Stomach (tissue), 9 donors: ENCODE data around the gene HSPA12A. TPM values are rescaled to one million over a fixed set of nuclear protein-coding genes. Genes with fewer than 3 reads are reported as not detected.

ENCODE experiments used
- DNase-seq, 2 donors: peaks; one replicate each; pipeline versions ENCODE4 v3.0.0 to v3.0.0-alpha.2; 2013 to 2019
- H3K27ac ChIP-seq, 5 donors: fragments of 200-600 bp in 4 of 5; sonication (generic) in 4 of 5; one replicate each; pipeline ENCODE4 v1.5.1; 2013 to 2019; ENCODE audit warnings: mild to moderate bottlenecking in 1 of 5, moderate library complexity in 1 of 5
- H3K27me3 ChIP-seq, 3 donors: fragments of 200-600 bp; sonication (generic); one replicate each; pipeline ENCODE4 v1.5.1; 2017 to 2019; ENCODE audit warnings: mixed run types in 1 of 3
- H3K36me3 ChIP-seq, 4 donors: fragments of 200-600 bp; sonication (generic); 1 replicate in 3 of 4; 2 replicates in 1 of 4; pipeline ENCODE4 v1.5.1; 2016 to 2019
- H3K4me1 ChIP-seq, 4 donors: fragments of 200-600 bp; sonication (generic); one replicate each; pipeline ENCODE4 v1.5.1; 2016 to 2019
- H3K4me3 ChIP-seq, 4 donors: fragments of 200-600 bp; sonication (generic) in 3 of 4; one replicate each; pipeline ENCODE4 v1.5.1; 2016 to 2019; ENCODE audit warnings: mild to moderate bottlenecking in 1 of 4
- H3K9me3 ChIP-seq, 4 donors: fragments of 200-600 bp; sonication (generic); one replicate each; pipeline ENCODE4 v1.5.1; 2016 to 2019
- EP300 ChIP-seq: sonication (generic); formaldehyde crosslinking; IDR thresholded peaks from one replicate; pipeline ENCODE4 v1.6.1; 2017; ENCODE audit warnings: antibody characterized with exemption
- POLR2A ChIP-seq, 4 donors: fragments of 450-650 bp; IDR thresholded peaks; one replicate each; pipeline ENCODE4 v1.6.1; 2016; ENCODE audit warnings: antibody characterized with exemption in 4 of 4, control low read depth in 2 of 4, mild to moderate bottlenecking in 1 of 4, moderate library complexity in 1 of 4
- POLR2AphosphoS5 ChIP-seq, 3 donors: sonication (generic); formaldehyde crosslinking; IDR thresholded peaks; one replicate each; pipeline ENCODE4 v1.6.1; 2016; ENCODE audit warnings: antibody characterized with exemption in 3 of 3
- WGBS, 5 donors: extraction: QIAGEN DNeasy Blood & Tissue Kit in 3 of 5; methylation state at CpG; one replicate each; pipeline versions ENCODE4 v1.1.5 to v1.1.7; 2013 to 2018; 5-methylcytosine and 5-hydroxymethylcytosine counted together
- intact Hi-C: fragments of 100-400 bp; cut with DNase I; formaldehyde crosslinking; loops from one replicate; pipeline ENCODE4 v1.15.1; 2023; ENCODE audit warnings: low total_unique reads
- polyA plus RNA-seq, 3 donors: library from polyadenylated mRNA; stranded (reverse); fragments of 200-250 nt; gene quantifications; one replicate each; pipeline ENCODE4 v1.2.3, GENCODE V29; 2013
- total RNA-seq, 5 donors: library from RNA; depleted of rRNA; stranded (reverse); fragments of >200 nt; gene quantifications; one replicate each; pipeline versions ENCODE4 v1.1.0 to v1.2.3, GENCODE V29; 2014 to 2016
- TF ChIP-seq, protein P1 (sequence below), 7 experiments: fragments of 450-650 bp in 4 of 7; fragments of 200-600 bp in 3 of 7; sonication (generic) in 3 of 7; IDR thresholded peaks; one replicate each; pipeline ENCODE4 v1.5.1; 2016 to 2019; ENCODE audit warnings: antibody characterized with exemption in 7 of 7, control low read depth in 2 of 7, mild to moderate bottlenecking in 1 of 7
- donor health status: healthy with polysubstance abuse.
- donor health status: Bipolar disorder and iron deficiency.
- donor health status: healthy.

HSPA12A gene
- total and polyA plus RNA-seq, 8 donors: 2.0 to 25.5 (median 4.1) TPM

DNA sequence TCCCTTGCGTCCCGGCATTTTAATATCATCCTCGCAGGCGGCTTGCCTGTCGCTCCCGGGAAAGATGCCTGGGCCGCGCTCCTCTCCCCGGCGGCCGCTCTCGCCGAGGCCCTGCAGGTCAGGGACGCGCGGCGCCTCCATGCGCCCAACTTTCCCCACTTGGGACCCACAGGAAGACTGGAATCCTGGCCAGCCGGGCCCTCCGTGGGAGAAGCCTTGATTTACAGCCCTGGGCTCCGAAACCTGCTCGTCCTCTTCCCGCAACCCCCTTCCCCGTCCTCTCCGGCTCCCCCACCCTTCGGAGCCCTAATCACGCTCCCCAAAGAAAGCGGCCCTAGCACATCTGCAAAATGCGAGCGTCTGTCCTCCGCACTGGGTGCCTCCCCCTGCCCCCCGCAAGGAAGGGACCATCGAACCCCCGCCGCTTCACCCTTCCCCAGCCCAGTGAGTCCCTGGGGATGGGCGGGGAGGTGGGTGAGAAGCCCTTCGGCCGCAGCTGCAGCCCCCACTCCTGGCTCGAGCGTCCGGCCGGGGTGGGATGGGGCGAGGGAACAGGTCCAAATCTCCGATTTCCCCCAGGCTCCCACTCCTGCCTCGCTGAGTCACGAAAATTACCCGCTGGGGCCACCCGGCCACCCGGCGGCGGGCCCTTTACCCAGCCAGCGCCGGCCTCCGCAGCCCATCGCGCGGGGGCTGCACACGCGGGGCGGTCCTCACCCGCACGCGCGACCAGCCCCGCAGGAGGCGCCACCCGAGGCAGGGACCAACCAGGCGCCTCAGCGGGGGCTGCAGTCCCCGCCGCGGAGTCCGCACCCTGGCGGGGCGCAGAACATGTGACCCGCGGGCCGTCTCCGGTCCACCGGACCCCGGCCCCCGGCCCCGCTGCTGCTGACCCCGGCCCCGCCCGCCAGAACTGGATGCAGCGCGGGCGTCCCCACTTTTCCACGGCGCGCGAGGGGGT, 695 bp downstream of the HSPA12A start:
- H3K27ac ChIP-seq: peak overlapping the region; percentile 53 to 96 (median 90)
- H3K36me3 ChIP-seq: no peaks in the 10 kb centered on the region
- TF ChIP-seq, protein P1, sequence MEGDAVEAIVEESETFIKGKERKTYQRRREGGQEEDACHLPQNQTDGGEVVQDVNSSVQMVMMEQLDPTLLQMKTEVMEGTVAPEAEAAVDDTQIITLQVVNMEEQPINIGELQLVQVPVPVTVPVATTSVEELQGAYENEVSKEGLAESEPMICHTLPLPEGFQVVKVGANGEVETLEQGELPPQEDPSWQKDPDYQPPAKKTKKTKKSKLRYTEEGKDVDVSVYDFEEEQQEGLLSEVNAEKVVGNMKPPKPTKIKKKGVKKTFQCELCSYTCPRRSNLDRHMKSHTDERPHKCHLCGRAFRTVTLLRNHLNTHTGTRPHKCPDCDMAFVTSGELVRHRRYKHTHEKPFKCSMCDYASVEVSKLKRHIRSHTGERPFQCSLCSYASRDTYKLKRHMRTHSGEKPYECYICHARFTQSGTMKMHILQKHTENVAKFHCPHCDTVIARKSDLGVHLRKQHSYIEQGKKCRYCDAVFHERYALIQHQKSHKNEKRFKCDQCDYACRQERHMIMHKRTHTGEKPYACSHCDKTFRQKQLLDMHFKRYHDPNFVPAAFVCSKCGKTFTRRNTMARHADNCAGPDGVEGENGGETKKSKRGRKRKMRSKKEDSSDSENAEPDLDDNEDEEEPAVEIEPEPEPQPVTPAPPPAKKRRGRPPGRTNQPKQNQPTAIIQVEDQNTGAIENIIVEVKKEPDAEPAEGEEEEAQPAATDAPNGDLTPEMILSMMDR (IDR thresholded peaks at IDR 0.05): no peak
- TF ChIP-seq POLR2A (IDR thresholded peaks at IDR 0.05) (no peak), EP300 (no peak), POLR2AphosphoS5 (IDR thresholded peaks at IDR 0.05) (no peak)
- H3K4me1 ChIP-seq: peaks cover 10 to 25% (median 22%) of the 10 kb centered on the region in 4 donors
- 0 to 3% (median 2%) methylated on average over 30 to 92 of the region's 93 CpGs for WGBS, 5 donors
- peaks cover 0 to 48% (median 14%) of the 10 kb centered on the region in 3 donors for H3K27me3 ChIP-seq
- DNase-seq: peak in 1 of 2 donors; percentile 57
- H3K9me3 ChIP-seq: no peaks in the 10 kb centered on the region
- intact Hi-C loops: no loop called here
- peak overlapping the region; percentile 67 to 93 (median 74) for H3K4me3 ChIP-seq

DNA sequence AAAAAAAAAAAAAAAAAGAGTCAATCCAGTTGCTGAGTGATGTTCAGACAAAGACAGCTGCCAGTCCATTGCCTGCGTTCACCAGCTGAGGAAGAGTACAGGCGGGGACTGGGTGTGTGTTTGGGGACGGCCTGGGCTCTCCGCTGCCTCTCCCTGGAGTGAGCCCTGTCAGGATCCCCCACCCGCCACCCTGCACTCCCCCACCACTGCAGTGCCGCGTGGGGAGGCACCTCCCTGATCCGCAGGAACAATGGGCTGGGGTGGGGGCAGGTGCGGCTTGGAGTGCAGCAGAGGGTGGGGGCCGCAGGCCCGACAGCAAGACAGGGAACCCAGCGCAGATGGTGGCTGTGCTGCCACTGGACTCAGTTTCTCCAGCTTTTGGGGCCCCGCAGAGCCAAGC, 1.4 kb downstream of the HSPA12A start:
- DNase-seq: peak in 1 of 2 donors; percentile 29
- 20 to 32% (median 24%) methylated on average over 11 to 13 of the region's 13 CpGs for WGBS, 5 donors
- H3K27ac ChIP-seq: peak overlapping the region in 3 of 5 donors; percentile 90 to 96 (median 94)
- no peak for TF ChIP-seq POLR2A (IDR thresholded peaks at IDR 0.05)
- TF ChIP-seq EP300: no peak
- TF ChIP-seq, protein P1 (IDR thresholded peaks at IDR 0.05): no peak
- TF ChIP-seq POLR2AphosphoS5 (IDR thresholded peaks at IDR 0.05): no peak
- no peaks in the 10 kb centered on the region for H3K36me3 ChIP-seq
- intact Hi-C loops: no loop called here
- no peaks in the 10 kb centered on the region for H3K9me3 ChIP-seq
- H3K4me1 ChIP-seq: peaks cover 10 to 25% (median 22%) of the 10 kb centered on the region in 4 donors
- H3K27me3 ChIP-seq: peaks cover 0 to 48% (median 14%) of the 10 kb centered on the region in 3 donors
- peak overlapping the region; percentile 67 to 93 (median 74) for H3K4me3 ChIP-seq

DNA sequence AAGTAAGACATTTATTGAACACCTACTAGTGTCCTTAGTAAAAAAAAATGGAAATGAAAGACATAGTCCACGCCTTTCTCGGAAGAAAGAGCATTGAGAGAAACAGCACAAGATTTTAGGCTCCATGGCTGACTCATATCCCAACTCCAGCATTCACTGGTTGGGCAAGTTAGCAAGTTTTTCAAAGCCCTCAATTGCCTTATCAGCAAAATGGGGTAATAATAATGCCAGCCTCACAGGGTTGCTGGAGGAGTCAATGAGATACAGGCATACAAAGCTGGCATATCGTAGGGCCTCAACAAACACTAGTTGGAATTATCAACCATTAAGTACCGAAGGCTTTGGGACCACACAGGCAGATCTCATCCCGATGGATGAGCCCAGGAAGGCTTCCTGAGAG, 4.0 kb downstream of the HSPA12A start:
- no peak for DNase-seq
- intact Hi-C loops: no loop called here
- 92 to 94% (median 92%) methylated on average over 5 of the region's 5 CpGs for WGBS, 5 donors
- no peak overlapping the region for H3K27ac ChIP-seq
- no peak overlapping the region for H3K4me3 ChIP-seq
- peaks cover 10 to 21% (median 20%) of the 10 kb centered on the region in 4 donors for H3K4me1 ChIP-seq
- H3K27me3 ChIP-seq: peaks cover 0 to 33% (median 14%) of the 10 kb centered on the region in 3 donors
- H3K9me3 ChIP-seq: no peaks in the 10 kb centered on the region
- TF ChIP-seq EP300 (no peak), POLR2A (IDR thresholded peaks at IDR 0.05) (no peak), POLR2AphosphoS5 (IDR thresholded peaks at IDR 0.05) (no peak)
- TF ChIP-seq, protein P1 (IDR thresholded peaks at IDR 0.05): no peak
- no peaks in the 10 kb centered on the region for H3K36me3 ChIP-seq

DNA sequence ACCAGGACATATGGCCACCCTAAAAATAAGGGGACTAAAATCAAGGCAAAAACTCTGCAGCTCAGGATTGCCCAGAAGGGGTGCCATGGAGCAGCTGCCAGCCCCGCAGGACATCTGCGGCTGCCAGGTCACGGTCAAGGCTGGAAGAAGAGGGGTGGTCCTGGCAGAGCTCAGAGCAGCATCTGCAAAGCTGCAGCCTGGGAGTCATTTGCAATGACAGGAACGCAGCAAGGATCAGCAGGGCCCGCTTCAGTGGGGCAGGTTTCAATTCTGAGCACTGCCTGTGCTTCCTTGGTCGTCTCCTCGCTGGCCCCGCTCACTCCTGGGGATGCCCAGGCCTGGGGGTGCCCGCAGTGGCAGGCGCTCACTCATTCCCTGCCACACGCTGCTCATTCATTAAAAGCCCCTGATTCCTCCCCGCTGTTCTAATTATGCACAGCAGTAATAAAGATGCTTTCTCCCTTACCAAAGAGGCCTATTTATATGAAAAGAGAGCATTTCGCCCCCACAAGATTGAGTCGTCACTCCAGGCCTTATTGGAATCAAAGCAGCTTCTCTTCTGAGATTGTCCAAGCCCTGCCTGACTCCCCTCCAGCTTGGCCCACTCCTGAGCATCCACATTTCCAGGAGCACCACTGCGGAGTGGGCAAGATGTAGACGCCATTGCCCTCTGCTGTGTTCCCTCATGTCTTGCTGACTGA, 4.6 kb downstream of the HSPA12A start:
- 71 to 80% (median 75%) methylated on average over 13 to 16 of the region's 16 CpGs for WGBS, 5 donors
- intact Hi-C loops: no loop called here
- no peak overlapping the region for H3K4me3 ChIP-seq
- no peaks in the 10 kb centered on the region for H3K9me3 ChIP-seq
- DNase-seq: peak in 1 of 2 donors; percentile 48
- no peaks in the 10 kb centered on the region for H3K36me3 ChIP-seq
- TF ChIP-seq, protein P1 (IDR thresholded peaks at IDR 0.05): peak in 2 of 7 experiments; percentile 6 to 14
- no peak for TF ChIP-seq POLR2A (IDR thresholded peaks at IDR 0.05)
- no peak overlapping the region for H3K27ac ChIP-seq
- peaks cover 10 to 16% (median 14%) of the 10 kb centered on the region in 4 donors for H3K4me1 ChIP-seq
- H3K27me3 ChIP-seq: peaks cover 0 to 27% (median 14%) of the 10 kb centered on the region in 3 donors
